B cell (primary cell): Measurements from ENCODE around the gene RPS3A. TPM values are rescaled to one million over a fixed set of nuclear protein-coding genes. Genes with fewer than 3 reads are reported as not detected.

Source experiments
- ATAC-seq: fragments of 200-7000 bp; cut with Tn5 transposase; one replicate; pipeline ENCODE4 v1.10.0; 2021; ENCODE audit warnings: low read depth, mild to moderate bottlenecking, moderate number of reproducible peaks, moderate library complexity
- CTCF ChIA-PET: fragments of 350-600 bp; sonication (Branson Sonifier 250); formaldehyde crosslinking; loops from one replicate; lab custom pipeline; 2021; ENCODE audit warnings: antibody characterized with exemption, inconsistent platforms; lab: Charles Lee
- POLR2A ChIA-PET: fragments of 350-600 bp; sonication (Branson Sonifier 250); formaldehyde crosslinking; loops from one replicate; lab custom pipeline; 2021; ENCODE audit warnings: antibody characterized with exemption; lab: Charles Lee
- DNase-seq: peaks from one replicate; pipeline ENCODE4 v3.0.0; 2013
- H2AFZ ChIP-seq: 2 replicates; pipeline ENCODE4 v1.6.1; 2012; ENCODE audit warnings: mild to moderate bottlenecking, low read depth, low read length; ENCODE audit not compliant: insufficient read depth, poor library complexity, severe bottlenecking
- H3K27ac ChIP-seq, 2 donors: 1 replicate in 1 of 2; 2 replicates in 1 of 2; pipeline ENCODE4 v1.5.1; 2012 to 2013; ENCODE audit warnings: low read length in 2 of 2, mild to moderate bottlenecking in 2 of 2, moderate library complexity in 1 of 2
- H3K27me3 ChIP-seq, 4 experiments: fragments of 200-600 bp in 1 of 4; sonication (generic) in 1 of 4; replicated peaks in 1 of 4; 1 replicate in 2 of 4; 2 replicates in 2 of 4; pipeline versions ENCODE4 v1.6.1 to v1.7.0; 2013 to 2016; ENCODE audit warnings: low read length in 3 of 4, mild to moderate bottlenecking in 2 of 4, mixed read lengths in 1 of 4, moderate library complexity in 1 of 4; ENCODE audit not compliant: insufficient read depth in 4 of 4, control insufficient read depth in 3 of 4; ENCODE audit errors: control extremely low read depth in 1 of 4
- H3K36me3 ChIP-seq, 2 experiments: replicated peaks in 1 of 2; 1 replicate in 1 of 2; 2 replicates in 1 of 2; pipeline versions ENCODE4 v1.6.1 to v1.7.1; 2013; ENCODE audit warnings: low read length in 1 of 2; ENCODE audit not compliant: insufficient read depth in 2 of 2, control insufficient read depth in 1 of 2; ENCODE audit errors: control extremely low read depth in 1 of 2, extremely low read depth in 1 of 2
- H3K4me1 ChIP-seq, 2 donors: fragments of 200-600 bp in 1 of 2; sonication (generic) in 1 of 2; 1 replicate in 1 of 2; 2 replicates in 1 of 2; pipeline versions ENCODE4 v1.5.1 to v1.6.1; 2013 to 2017; ENCODE audit warnings: low read length in 2 of 2; ENCODE audit not compliant: control insufficient read depth in 2 of 2, insufficient read depth in 2 of 2
- H3K4me2 ChIP-seq: replicated peaks from 2 replicates; pipeline ENCODE3; 2012; ENCODE audit warnings: mild to moderate bottlenecking, low read depth, low read length; ENCODE audit not compliant: poor library complexity, severe bottlenecking
- H3K4me3 ChIP-seq, 5 experiments: fragments of 200-600 bp in 1 of 5; sonication (generic) in 1 of 5; 1 replicate in 3 of 5; 2 replicates in 2 of 5; pipeline versions ENCODE4 v1.5.1 to v1.7.0; 2011 to 2016; ENCODE audit warnings: low read length in 4 of 5, mild to moderate bottlenecking in 4 of 5, low read depth in 2 of 5, control low read depth in 1 of 5, moderate library complexity in 1 of 5; ENCODE audit not compliant: insufficient read depth in 1 of 5; ENCODE audit errors: control extremely low read depth in 1 of 5, extremely low read depth in 1 of 5
- H3K79me2 ChIP-seq: fragments of 200-600 bp; sonication (generic); one replicate; pipeline ENCODE4 v1.6.0; 2016; ENCODE audit warnings: low read length; ENCODE audit not compliant: control insufficient read depth, insufficient read depth
- H3K9ac ChIP-seq: fragments of 200-600 bp; sonication (generic); 2 replicates; pipeline ENCODE4 v1.6.1; 2017; ENCODE audit warnings: mild to moderate bottlenecking, low read length, moderate library complexity
- H3K9me3 ChIP-seq, 3 donors: one replicate each; pipeline versions ENCODE4 v1.6.1 to v1.7.1; 2013; ENCODE audit warnings: low read length in 2 of 3; ENCODE audit not compliant: control insufficient read depth in 2 of 3, insufficient read depth in 1 of 3; ENCODE audit errors: control extremely low read depth in 1 of 3
- H4K20me1 ChIP-seq: 2 replicates; pipeline ENCODE4 v1.6.0; 2012; ENCODE audit warnings: mild to moderate bottlenecking, low read length; ENCODE audit not compliant: insufficient read depth, control insufficient read depth, poor library complexity, severe bottlenecking
- H3K27ac Mint-ChIP-seq: one replicate; pipeline ENCODE4 v1.8.0; 2021; ENCODE audit warnings: mixed read lengths
- H3K27me3 Mint-ChIP-seq: one replicate; pipeline ENCODE4 v1.8.0; 2021; ENCODE audit warnings: mixed read lengths
- H3K4me1 Mint-ChIP-seq: one replicate; pipeline ENCODE4 v1.8.0; 2021; ENCODE audit warnings: mixed read lengths
- H3K4me3 Mint-ChIP-seq: one replicate; pipeline ENCODE4 v1.8.0; 2021; ENCODE audit warnings: mixed read lengths
- H3K9me3 Mint-ChIP-seq: one replicate; pipeline ENCODE4 v1.8.0; 2022; ENCODE audit warnings: mixed read lengths; ENCODE audit not compliant: insufficient read depth
- CTCF ChIP-seq: fragments of 200-600 bp; IDR thresholded peaks from one replicate; pipeline ENCODE4 v1.8.0; 2022; ENCODE audit warnings: antibody characterized with exemption, mild to moderate bottlenecking
- EZH2 ChIP-seq: IDR thresholded peaks from 2 replicates; pipeline ENCODE4 v1.6.1; 2012; ENCODE audit warnings: borderline replicate concordance, low read depth, mild to moderate bottlenecking, moderate library complexity, low read length; ENCODE audit not compliant: insufficient read depth, poor library complexity, severe bottlenecking
- WGBS: methylation state at CpG from one replicate; pipeline ENCODE4 v1.1.5; 2013; ENCODE audit warnings: missing lambda C conversion rate; ENCODE audit not compliant: insufficient coverage; 5-methylcytosine and 5-hydroxymethylcytosine counted together
- intact Hi-C: fragments of 100-400 bp; cut with micrococcal nuclease; formaldehyde crosslinking; loops from one replicate; pipeline ENCODE4 v1.10.0; 2022
- polyA plus RNA-seq: library from polyadenylated mRNA; depleted of rRNA; stranded (reverse); fragments of >200 nt; gene quantifications from 2 replicates; pipeline ENCODE4 v1.2.3, GENCODE V29; 2012
- total RNA-seq, 2 donors: library from RNA; stranded (reverse); fragments of 120-200 nt in 1 of 2; gene quantifications; 1 replicate in 1 of 2; 2 replicates in 1 of 2; pipeline versions ENCODE4 v1.2.3 to v1.2.4, GENCODE V29; 2013 to 2022

Gene RPS3A
- total and polyA plus RNA-seq, 2 donors (not counting 1 experiment from before 2014, with no cell fraction given) = 2,463 to 2,897 TPM

- Mint-ChIP-seq H3K27me3 (no peaks in the 10 kb centered on the region), H3K4me1 (no peaks in the 10 kb centered on the region), H3K9me3 (no peaks in the 10 kb centered on the region), H3K27ac (no peak overlapping the region), H3K4me3 (no peak overlapping the region)
- Histone ChIP-seq H2AFZ (no peak overlapping the region), H3K36me3 (peaks cover 5 to 25% of the 10 kb centered on the region in 2 experiments), H4K20me1 (peaks cover 4% of the 10 kb centered on the region), H3K4me2 (no peak overlapping the region), H3K79me2 (no peaks in the 10 kb centered on the region), H3K27me3 (no peaks in the 10 kb centered on the region), H3K4me1 (no peaks in the 10 kb centered on the region), H3K4me3 (no peak overlapping the region), H3K9me3 (no peaks in the 10 kb centered on the region), H3K9ac (no peak overlapping the region), H3K27ac (no peak overlapping the region)
- TF ChIP-seq CTCF = no peak
- no peak for TF ChIP-seq EZH2
- intact Hi-C loops = no loop called here
- 96% methylated on average over 3 of the region's 3 CpGs for WGBS
- CTCF ChIA-PET = no interaction called here
- DNase-seq (no peak), ATAC-seq (no peak)
- POLR2A ChIA-PET = no interaction called here
These were observed 10.8 kb downstream of the RPS3A start for GRCh38 chr4:151110236-151110635.

GRCh38 chr4:151114338-151114737 lies 14.9 kb downstream of the RPS3A start:
- H4K20me1 ChIP-seq = no peaks in the 10 kb centered on the region
- CTCF ChIA-PET = no interaction called here

More at GRCh38 chr4:151114338-151114737, 14.9 kb downstream of the RPS3A start:
- no peaks in the 10 kb centered on the region for H3K4me1 ChIP-seq
- no peak overlapping the region for H3K27ac ChIP-seq
- DNase-seq (no peak), ATAC-seq (no peak)
- Mint-ChIP-seq H3K9me3 (no peaks in the 10 kb centered on the region), H3K4me3 (no peak overlapping the region), H3K27me3 (no peaks in the 10 kb centered on the region), H3K4me1 (peaks cover 5% of the 10 kb centered on the region), H3K27ac (no peak overlapping the region)
- H3K79me2 ChIP-seq = no peaks in the 10 kb centered on the region
- no peak overlapping the region for H2AFZ ChIP-seq
- no peak overlapping the region for H3K9ac ChIP-seq
- intact Hi-C loops = no loop called here
- H3K36me3 ChIP-seq = peaks cover 3% of the 10 kb centered on the region in 2 experiments
- H3K9me3 ChIP-seq = no peaks in the 10 kb centered on the region
- no peak overlapping the region for H3K4me3 ChIP-seq
- POLR2A ChIA-PET = no interaction called here
- TF ChIP-seq CTCF = no peak
- 94% methylated on average over 2 of the region's 3 CpGs for WGBS
- no peaks in the 10 kb centered on the region for H3K27me3 ChIP-seq
- no peak overlapping the region for H3K4me2 ChIP-seq
